Measurements from ENCODE around the gene SPIN3. TPM values are rescaled to one million over a fixed set of nuclear protein-coding genes. Genes with fewer than 3 reads are reported as not detected.

Gene SPIN3
- total RNA-seq, 6 donors from 2014 or later = 4.7 to 41.9 (median 10.0) TPM

Other genes with a start within 250 kb of the SPIN3 start
- gene SPIN2B, start 126.0 kb upstream of the SPIN3 start, total RNA-seq = 10 to 100 TPM in 3 of 6 donors, 1 to 10 TPM in 3; 4.0 to 19.9 (median 8.7) TPM
- gene SPIN2A, start 141.9 kb upstream of the SPIN3 start, total RNA-seq = 1 to 10 TPM in 2 of 6 donors, under 1 TPM in 3, not detected in 1; 0.20 to 2.1 (median 0.54) TPM

Measured in upper lobe of left lung (tissue), 6 donors.